SW 1271 (cell line): Measurements from ENCODE around the gene OR5B21.

Experiments used
- DNase-seq, 2 experiments: peaks; one replicate each; lab custom pipeline; 2025; lab: John Stamatoyannopoulos, UW

OR5B21 gene

DNA sequence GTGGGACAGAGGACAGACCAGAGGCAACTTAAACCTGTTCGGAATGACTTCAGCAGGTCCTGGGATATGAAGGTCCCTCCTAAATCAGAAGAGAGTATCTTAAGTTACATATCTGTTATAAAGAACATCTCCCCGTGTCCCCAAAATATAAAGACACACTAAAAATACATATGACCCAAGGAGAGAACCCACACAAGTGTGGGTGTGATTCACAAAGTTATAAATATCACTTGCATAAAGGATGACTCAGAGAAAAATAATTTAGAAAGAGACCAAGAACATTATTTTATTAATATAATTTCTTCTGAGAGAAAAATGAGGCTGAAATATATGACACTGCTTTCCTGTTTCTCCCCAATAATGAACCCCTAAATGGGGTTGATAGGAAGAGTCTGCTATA lies 14.2 kb downstream of the OR5B21 start:
- no peak for DNase-seq

DNA sequence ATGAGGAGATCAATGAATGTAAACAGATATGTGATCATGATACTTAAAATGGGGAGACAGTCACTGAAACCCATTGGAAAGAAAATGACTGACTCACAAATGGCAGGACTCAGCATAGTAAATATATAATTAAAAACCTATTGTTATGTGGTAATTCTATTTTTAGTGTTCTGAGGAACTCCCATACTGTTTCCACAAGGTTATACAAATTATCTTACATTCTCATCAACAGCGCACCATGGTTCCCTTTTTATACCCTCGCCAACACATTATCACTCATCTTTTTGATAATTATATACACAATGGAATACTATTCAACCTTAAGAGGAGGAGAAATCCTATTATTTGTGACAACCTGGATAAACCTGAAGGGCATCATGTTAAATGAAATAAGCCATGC lies 17.1 kb downstream of the OR5B21 start:
- no peak for DNase-seq

- no peak for DNase-seq
Measured at GRCh38 chr11:58487170-58487569, 20.7 kb downstream of the OR5B21 start.

DNA sequence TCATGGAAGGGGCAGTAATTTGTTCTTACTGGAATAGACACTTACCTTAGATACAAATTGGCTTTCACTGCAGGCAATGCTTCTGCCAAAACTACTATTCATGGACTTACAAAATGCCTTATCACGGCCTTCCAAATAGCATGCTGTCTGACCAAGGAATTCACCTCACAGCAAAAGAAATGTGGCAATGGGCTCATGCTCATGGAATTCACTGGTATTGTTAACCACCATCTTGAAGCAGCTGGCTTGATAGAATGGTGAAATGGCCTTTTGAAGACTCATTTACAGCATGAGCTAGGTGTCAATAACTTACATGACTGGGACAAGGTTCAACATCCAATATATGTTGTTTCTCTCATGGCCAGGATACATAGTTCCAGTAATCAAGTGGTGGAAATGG lies 21.9 kb downstream of the OR5B21 start:
- DNase-seq = no peak

DNA sequence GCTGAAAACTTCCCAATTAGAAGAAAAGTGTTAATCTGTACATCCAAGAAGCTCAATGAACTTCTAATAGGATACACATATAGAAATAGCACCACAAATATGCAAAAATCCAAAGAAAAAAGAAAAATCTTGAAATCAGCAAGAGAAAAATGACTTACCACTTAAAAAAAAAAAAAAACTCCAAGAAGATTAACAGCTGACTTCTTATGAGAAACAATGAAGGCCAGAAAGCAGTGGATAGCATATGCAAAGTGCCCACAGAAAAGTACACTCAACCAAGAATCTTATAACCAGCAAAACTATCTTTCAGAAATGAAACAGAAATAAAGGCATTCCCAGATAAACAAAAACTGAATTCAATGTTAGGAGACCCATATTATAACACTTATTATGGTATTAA lies 36.0 kb downstream of the OR5B21 start:
- DNase-seq = peak in 1 of 2 experiments; percentile 4

DNA sequence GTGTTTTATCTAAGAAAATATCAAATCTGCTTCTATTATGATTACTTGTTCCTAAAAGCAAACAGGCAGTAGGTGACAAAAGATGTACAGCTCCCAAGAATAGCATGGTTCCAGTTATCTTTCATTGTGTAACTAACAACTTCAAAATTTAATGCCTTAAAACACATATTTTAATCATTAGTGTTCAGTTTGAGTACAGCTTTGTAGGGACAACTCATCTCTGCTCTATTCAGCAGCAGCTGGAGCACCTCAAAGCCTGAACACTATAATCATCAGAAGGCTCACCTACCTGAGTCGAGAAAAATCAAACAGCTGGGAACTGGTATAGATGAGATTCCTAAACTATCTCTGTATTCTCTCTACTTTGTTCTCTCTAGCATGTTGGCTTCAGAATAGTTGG lies 41.6 kb downstream of the OR5B21 start:
- no peak for DNase-seq

DNA sequence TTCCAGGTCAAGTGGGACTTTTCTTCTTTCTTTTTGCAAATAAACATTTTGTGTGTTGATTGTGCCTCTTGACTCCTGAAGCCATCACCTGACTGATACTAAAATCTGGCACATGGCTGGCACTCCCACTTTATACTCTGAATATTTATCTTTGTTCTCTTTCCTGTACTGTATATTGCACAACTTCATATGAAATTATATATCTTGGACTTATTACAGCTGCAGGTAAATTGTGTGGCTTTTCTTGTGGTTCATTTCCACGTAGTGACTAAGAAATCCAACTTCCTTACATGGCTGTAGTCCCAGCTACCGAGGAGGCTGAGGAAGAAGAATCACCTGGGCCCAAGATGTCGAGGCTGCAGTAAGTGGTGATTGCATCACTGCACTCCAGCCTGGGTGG lies 42.2 kb downstream of the OR5B21 start:
- no peak for DNase-seq
